Neural cell (in vitro differentiated cells): Measurements from ENCODE around the gene PGRMC2.

ENCODE experiments used
- EP300 ChIP-seq: fragments of 450-650 bp; conservative IDR thresholded peaks from 2 replicates; pipeline ENCODE4 v1.6.1; 2014; ENCODE audit warnings: antibody characterized with exemption, mild to moderate bottlenecking, moderate library complexity; ENCODE audit not compliant: poor library complexity, severe bottlenecking
- EZH2 ChIP-seq: fragments of 200-600, 300-800 bp; shearing (Covaris generic), sonication (generic); IDR thresholded peaks from 2 replicates; pipeline ENCODE4 v1.6.1; 2014; ENCODE audit warnings: antibody characterized with exemption, low read length, borderline replicate concordance, mild to moderate bottlenecking; ENCODE audit not compliant: insufficient read depth, poor library complexity, severe bottlenecking
- MXI1 ChIP-seq: fragments of 450-650 bp; conservative IDR thresholded peaks from 2 replicates; pipeline ENCODE4 v1.6.1; 2014; ENCODE audit warnings: antibody characterized with exemption, mild to moderate bottlenecking; ENCODE audit not compliant: poor library complexity, severe bottlenecking
- POLR2AphosphoS5 ChIP-seq: IDR thresholded peaks from 2 replicates; pipeline ENCODE4 v1.6.1; 2012
- RAD21 ChIP-seq: fragments of 450-650 bp; conservative IDR thresholded peaks from 2 replicates; pipeline ENCODE4 v1.6.1; 2014; ENCODE audit warnings: antibody characterized with exemption, mild to moderate bottlenecking, moderate library complexity
- TAF1 ChIP-seq: IDR thresholded peaks from 2 replicates; pipeline ENCODE4 v1.6.1; 2012; ENCODE audit warnings: low read depth
- TF ChIP-seq, protein P1 (sequence below): fragments of 450-650 bp; IDR thresholded peaks from 2 replicates; pipeline ENCODE4 v1.5.1; 2014; ENCODE audit warnings: antibody characterized with exemption, mild to moderate bottlenecking, moderate library complexity; ENCODE audit not compliant: poor library complexity, severe bottlenecking

- TF ChIP-seq MXI1: no peak
- TF ChIP-seq, protein P1, sequence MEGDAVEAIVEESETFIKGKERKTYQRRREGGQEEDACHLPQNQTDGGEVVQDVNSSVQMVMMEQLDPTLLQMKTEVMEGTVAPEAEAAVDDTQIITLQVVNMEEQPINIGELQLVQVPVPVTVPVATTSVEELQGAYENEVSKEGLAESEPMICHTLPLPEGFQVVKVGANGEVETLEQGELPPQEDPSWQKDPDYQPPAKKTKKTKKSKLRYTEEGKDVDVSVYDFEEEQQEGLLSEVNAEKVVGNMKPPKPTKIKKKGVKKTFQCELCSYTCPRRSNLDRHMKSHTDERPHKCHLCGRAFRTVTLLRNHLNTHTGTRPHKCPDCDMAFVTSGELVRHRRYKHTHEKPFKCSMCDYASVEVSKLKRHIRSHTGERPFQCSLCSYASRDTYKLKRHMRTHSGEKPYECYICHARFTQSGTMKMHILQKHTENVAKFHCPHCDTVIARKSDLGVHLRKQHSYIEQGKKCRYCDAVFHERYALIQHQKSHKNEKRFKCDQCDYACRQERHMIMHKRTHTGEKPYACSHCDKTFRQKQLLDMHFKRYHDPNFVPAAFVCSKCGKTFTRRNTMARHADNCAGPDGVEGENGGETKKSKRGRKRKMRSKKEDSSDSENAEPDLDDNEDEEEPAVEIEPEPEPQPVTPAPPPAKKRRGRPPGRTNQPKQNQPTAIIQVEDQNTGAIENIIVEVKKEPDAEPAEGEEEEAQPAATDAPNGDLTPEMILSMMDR: no peak
- TF ChIP-seq EP300: no peak
- TF ChIP-seq POLR2AphosphoS5: no peak
- TF ChIP-seq RAD21: no peak
- TF ChIP-seq TAF1: no peak
- TF ChIP-seq EZH2: no peak
Measured at GRCh38 chr4:128320656-128321055, 33.0 kb upstream of the PGRMC2 start.
